NB4 (cell line): ENCODE data around the gene NGB.

Experiments
- CTCF ChIP-seq: IDR thresholded peaks from one replicate; pipeline ENCODE4 v1.5.1; 2012; ENCODE audit warnings: low read depth, low read length
- MYC ChIP-seq: IDR thresholded peaks from 2 replicates; pipeline ENCODE4 v1.6.1; 2011; ENCODE audit warnings: low read depth, low read length
- POLR2A ChIP-seq: IDR thresholded peaks from 2 replicates; pipeline ENCODE4 v1.6.1; 2011; ENCODE audit warnings: mild to moderate bottlenecking; ENCODE audit not compliant: insufficient read length; ENCODE audit errors: extremely low read depth
- TF ChIP-seq, protein P1 (sequence below): IDR thresholded peaks from 2 replicates; pipeline ENCODE4 v1.6.1; 2011; ENCODE audit warnings: low read depth, low read length

DNA sequence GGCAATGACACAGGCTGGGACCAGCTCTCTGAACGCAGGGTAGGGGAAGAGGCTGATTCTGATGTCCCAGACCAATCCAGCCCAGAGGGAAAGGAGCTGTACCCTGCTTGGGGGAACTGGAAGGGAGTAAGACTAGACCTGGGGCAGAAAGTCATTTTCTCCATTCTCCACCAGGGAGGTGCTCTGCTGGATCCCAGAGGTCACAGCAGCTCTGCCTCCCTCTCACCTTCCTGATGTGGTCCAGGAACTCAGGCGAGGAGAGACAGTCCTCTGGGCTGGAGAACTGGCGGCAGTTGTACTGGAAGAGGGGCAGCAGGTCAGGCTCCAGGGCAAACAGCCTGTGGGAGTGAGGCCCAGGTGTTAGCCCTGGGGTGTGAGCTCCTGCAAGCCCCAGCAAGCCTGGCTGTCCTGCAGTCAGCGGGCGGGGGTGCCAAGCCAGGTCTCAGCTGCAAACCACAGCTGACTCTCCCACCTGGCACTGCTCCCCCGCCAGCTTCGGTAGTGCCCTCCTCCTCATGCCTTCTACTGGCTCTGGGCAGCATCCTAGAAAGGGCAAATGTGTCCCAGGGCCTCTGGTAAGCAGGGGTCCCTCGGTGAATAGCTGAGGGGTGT lies 1.9 kb downstream of the NGB start:
- no peak for TF ChIP-seq POLR2A
- TF ChIP-seq CTCF, result no peak
- no peak for TF ChIP-seq MYC
- TF ChIP-seq, protein P1, sequence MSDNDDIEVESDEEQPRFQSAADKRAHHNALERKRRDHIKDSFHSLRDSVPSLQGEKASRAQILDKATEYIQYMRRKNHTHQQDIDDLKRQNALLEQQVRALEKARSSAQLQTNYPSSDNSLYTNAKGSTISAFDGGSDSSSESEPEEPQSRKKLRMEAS, result no peak
